Cerebellar cortex (tissue), 1 donor: Measurements from ENCODE around the gene FAM174C.

Source experiments
- DNase-seq: peaks from one replicate; pipeline ENCODE4 v3.0.0-alpha.2; 2015; ENCODE audit warnings: low spot score

FAM174C gene

DNA sequence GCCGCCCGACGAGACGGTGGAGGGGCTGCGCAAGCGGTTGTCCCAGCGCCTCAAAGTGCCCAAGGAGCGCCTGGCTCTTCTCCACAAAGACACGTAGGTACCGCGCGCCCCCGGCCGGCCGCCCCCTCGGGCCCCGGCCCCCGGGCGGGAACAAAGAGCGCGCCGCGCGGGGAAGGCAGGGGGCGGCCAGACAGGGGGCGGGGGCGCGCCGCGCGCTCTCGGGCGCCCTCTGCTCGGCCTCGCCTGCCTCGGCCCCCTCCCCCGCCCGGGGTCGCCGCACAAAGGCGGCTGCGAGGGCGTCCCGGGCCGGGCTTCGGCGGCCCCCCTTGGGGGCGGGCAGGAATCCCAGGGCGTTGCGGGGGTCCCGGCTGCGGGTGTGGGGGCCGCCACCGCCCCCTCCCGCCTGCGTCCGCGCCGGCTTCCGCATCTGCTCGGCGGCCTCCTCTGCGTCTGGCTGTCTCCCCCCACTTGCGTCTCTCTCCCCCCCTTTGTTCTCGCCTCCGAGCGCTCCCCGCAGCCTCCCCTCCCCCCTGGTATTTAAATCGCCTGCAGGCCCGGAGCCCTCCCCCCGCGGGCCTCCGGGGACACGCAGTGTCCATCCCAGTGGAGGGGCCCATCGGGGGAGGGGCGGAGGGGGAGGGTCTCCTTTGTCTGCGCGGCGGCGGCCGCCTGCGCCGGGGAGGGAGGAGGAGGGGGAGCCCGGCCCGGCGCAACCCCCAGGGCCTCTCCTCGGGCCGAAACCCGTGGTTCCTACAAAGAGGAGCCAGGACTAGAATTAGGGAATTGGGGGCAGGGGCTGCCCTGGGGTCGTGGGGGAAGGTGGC, 24.7 kb upstream of the FAM174C start:
- no peak for DNase-seq

DNA sequence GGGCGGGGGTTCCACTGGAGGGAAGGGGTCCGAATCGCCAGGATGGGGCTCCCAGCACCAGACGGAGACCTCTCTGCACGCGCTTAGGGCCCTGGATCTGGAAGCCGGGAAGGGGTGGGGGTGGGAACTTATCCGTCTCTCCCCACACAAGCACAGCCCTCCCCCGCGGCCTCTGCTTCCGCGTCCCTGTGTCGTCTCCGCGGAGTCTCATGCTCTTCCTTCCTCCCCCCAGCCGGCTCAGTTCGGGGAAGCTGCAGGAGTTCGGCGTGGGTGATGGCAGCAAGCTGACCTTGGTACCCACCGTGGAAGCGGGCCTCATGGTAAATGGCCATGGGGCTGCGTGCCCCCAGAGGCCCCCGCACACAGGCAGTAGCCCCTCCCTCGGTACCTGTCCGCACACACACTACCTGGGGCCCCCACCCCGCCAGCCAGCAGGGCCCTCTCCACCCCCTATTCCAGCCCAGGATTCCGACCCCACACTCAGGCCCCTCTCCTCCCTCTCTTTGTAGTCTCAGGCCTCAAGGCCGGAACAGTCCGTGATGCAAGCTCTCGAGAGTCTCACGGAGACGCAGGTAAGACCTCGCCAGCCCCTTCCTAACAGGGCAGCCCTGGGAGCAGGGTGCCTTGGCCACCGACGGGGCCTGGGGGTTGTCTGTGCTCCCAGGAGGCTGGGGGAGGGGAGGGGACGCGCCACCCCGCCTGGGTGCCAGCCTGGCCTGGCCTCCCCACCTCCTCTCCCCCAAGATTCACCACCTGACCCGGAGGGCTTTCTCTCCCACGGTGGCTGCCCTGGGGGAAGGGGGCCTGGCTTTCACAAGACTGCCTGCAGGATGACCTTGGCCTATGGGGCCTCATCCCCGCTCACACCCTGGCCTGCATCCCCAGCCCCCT, 23.8 kb upstream of the FAM174C start:
- peak; percentile 47 for DNase-seq

DNA sequence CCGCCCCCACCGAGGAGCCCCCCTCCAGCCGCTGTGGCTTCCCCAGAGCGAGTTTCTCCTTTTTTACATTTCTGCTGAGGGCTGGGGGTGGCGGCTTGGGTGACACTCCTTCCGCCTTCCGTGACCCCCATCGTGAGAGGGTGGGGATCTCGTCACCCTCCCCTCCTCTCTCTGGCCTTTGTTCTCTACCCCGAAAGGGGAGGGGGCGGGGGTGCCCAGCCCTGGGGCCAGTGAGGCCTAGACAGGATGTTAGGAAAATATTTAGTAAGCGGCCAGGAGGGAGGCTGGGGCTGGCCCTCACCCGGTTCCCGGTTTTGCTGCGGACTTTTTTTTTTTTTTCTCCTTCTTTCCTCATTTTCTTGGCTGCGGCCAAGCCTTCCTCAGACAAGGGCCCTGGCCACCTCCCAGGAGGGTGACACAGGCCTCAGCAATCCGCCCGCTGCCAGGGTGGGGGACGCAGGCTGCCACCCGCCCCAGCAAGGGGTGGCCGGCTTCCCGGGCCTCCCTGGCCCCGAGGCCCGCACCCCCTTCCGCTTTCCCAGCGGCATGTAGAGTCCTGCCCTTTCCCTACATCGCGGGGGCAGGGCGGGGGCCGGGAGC, 23.0 kb upstream of the FAM174C start:
- DNase-seq = no peak

DNA sequence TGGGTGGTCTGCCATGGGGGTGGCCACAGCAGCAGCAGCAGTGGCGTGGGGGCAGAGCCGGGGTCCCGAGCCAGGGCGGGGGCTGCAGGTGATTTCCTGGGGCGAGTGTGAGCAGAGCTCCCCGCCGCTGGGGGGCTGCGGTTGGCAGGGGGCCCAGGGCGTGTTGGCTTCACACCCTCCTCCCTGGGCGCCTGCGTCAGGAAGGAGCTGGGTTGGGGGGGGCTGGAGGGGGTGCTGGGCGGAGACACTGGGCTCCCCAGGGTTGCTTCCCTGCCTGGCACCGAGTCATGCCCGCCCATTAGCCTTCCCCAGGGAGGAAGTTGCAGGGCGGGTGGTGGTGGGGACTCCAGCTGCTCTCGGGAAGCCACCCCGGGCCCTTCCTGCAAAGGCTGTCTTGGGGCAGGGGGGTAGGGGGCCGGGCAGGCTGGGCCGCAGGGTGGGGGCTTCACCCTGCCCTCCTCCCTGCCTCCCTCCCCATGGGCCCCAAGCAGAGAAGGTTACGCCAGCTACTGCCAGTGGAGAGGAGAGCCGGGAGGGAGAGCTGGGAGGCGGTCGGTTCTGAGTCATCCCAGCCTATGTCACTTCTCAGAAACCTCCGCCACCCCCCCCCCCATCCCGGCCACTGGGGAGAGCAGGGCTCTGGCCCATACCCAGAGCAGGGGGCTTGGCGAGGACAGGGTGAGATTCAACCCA, 22.4 kb upstream of the FAM174C start:
- peak; percentile 63 for DNase-seq

DNA sequence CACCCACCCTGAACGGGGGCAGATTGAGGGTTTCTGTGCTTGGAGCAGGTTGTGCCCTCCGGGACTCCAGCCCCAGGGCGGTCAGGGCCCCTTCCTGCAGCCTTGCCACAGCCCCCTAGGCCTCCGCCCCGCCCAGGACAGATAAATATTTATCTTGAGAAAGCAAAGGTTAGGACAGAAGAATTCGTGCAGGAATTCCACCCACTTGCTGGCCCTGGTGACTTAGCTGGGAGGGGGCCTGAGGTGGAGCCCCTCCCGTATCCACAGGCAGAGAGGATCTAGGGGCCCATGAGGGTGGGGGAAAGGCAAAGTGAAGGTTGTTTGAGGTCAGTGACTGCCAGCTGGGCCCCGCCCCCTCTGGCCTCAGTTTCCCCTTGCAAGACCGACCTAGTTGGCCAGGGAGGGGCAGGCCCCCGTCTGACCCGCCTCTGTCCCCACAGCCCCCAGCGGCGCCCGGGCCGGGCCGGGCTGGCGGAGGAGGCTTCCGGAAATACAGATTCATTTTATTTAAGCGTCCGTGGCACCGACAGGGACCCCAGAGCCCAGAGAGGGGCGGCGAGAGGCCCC, 21.7 kb upstream of the FAM174C start:
- DNase-seq = no peak

DNA sequence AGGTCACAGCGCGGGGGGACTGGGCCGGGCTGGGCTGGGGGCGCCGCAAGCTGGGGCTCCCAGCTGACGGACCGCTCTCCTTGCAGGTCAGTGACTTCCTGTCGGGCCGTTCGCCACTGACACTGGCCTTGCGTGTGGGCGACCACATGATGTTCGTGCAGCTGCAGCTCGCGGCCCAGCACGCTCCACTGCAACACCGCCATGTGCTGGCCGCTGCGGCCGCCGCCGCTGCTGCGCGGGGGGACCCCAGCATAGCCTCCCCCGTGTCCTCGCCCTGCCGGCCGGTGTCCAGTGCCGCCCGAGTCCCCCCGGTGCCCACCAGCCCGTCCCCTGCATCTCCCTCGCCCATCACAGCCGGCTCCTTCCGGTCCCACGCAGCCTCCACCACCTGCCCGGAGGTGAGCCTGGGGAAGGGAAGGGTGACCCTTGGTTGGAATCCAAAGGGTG, 21.2 kb upstream of the FAM174C start:
- no peak for DNase-seq

DNA sequence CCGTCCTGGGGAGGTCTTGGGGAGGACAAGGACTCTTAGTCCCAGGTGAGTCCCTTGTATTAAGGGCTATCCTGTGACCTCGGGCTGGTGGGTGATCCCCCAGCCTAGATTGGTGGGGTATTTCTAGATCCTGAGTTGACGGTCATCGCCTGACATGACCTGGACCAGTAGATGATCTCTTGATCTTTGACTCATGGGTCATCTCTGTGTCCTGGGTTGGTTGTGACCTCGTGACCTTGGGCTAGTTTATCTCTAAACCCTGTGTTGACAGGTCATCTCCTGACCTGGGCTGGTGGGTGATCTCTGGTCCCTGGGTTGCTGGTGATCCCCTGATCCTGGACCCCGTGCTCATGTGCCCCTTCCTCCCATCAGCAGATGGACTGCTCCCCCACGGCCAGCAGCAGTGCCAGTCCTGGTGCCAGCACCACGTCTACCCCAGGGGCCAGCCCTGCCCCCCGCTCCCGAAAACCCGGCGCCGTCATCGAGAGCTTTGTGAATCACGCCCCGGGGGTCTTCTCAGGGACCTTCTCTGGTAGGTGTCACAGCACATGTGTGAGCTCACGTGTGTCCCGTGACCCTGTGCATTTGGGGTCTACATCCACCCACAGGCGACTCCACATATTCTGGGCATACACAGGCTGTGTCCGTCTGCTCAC, 20.7 kb upstream of the FAM174C start:
- no peak for DNase-seq

DNA sequence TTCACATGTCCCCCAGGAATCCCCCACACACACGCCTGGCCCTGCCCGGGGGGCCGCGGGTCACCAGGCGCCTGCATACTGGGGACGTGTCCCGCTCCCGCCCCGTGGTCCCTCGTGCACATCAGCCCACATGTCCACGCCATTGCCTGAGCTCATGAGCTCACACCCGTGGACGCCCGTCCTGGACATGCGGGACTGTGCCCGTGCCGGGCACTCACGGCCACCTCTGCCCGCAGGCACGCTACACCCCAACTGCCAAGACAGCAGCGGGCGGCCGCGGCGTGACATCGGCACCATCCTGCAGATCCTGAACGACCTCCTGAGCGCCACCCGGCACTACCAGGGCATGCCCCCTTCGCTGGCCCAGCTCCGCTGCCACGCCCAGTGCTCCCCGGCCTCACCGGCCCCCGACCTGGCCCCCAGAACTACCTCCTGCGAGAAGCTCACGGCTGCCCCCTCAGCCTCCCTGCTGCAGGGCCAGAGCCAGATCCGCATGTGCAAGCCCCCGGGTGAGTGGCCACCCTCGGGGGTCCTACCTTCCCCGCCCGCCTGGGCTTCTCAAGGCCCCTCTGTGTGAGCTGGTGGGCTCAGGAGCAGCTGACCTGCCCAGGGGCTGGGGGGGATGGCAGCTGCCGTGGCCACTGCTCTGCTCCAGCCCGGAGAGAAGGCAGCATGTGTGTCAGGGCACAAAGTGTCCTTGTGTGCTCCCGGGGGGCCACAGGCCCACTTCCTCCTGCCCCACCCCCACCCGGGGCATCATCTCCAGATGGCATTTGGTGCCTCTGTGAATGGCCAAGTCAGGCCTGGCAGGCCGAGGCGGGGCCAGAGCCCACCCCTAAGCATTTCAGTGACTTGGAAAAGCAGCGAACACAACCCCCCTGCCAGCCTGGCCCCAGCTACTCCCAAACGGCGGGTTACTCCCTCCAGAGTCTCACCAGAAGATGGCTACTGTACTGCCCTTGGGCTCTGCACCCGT, 19.9 kb upstream of the FAM174C start:
- DNase-seq = no peak

DNA sequence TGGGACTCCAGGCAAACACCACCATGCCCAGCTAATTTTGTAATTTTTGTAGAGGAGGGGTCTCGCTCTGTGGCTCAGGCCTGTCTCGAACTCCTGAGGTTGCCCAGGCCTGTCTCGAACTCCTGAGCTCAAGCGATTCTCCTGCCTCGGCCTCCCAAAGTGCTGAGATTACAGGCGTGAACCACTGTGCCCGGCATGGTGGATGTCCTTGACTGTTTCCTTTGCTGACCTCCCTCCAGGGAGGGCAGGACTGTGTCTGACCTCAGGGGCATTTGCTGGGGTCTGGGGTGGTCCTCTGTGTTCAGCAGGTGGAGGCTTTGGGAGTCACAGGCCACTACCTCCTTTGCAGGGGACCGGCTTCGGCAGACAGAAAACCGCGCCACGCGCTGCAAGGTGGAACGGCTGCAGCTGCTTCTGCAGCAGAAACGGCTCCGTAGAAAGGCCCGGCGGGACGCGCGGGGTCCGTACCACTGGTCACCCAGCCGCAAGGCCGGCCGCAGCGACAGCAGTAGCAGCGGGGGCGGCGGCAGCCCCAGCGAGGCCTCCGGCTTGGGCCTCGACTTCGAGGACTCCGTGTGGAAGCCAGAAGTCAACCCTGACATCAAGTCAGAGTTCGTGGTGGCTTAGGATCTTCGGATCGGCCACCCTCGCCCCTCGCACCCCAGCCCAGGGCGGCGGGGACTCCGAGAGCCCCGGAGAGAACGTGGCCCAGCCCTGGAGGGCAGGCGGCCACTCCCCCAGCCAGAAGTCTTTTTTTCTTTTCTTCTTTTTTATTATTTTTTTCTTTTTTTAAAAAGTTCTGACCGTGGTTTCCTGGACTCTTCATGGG, 18.5 kb upstream of the FAM174C start:
- DNase-seq = no peak

DNA sequence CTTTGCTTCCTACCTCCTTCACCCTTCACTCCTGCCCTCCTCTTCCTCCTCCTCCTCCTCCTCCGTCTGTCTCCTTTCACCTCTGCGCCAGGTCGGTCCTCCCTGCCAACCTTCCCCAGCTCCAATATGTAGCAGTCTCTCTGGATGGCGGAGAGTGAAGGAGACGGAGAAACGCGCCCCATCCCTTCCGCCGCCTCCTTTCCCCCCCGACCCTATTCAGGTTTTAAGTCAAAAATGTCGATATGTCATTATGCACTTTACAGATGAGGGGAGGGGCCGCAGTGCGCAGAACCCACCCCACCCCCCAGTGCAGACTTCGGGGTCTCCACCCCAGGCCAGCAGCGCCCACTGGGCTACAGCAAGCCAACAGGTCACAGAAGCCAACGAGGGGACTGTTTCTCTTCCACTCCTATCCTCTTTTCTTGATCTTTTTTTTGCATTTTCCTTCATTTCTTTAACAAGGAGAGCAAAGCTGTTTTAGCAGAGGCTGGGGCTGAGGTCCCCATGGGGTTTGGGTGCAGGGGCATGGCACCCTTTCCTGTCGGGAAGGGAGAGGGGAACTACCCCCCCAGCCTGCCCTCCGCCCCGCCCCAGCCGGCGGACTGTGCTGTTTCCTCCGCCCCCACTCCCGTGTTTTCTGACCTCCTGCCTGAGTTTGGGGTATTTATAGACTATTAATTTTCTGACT, 17.7 kb upstream of the FAM174C start:
- DNase-seq = no peak

DNA sequence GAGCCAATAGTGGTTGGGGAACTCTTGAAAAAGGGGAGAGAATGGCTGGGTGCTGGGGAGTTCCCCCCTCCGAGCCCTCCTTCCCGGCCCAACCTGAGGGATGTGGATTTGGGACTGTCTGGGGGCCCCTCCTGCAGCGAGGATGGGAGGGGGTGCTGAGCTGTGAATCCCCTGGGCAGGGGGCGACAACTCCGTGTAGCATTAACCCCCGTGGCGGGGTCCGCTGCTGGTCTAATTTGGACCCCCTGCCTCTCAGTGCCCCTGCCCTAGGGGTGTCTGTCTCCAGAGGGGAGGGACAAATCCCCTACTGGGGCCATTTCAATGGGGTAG, 17.2 kb upstream of the FAM174C start:
- no peak for DNase-seq

DNA sequence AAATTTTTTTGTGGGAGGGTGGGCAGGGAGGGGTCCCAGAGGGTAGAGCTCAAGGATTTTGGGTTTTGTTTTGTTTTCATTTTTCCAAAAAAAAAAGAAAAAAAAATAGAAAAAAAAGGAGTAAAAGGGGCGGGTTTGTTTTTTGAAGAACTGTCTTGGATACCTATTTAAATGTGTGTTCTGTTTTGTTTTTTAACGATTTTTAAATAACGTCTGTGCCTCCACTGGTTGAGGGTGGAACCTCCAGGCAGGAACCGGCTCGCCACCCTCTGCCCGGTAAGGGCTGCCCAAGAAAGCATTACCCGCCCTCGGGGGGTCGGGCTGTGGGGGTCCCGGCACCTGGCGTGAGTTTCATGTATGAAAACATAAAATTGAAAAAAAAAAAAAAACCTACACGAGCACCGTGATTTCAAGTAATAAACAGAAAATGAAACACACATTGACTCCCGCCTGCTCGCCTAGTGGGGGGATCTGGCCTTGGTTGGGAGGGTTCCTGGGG, 16.6 kb upstream of the FAM174C start:
- no peak for DNase-seq

DNA sequence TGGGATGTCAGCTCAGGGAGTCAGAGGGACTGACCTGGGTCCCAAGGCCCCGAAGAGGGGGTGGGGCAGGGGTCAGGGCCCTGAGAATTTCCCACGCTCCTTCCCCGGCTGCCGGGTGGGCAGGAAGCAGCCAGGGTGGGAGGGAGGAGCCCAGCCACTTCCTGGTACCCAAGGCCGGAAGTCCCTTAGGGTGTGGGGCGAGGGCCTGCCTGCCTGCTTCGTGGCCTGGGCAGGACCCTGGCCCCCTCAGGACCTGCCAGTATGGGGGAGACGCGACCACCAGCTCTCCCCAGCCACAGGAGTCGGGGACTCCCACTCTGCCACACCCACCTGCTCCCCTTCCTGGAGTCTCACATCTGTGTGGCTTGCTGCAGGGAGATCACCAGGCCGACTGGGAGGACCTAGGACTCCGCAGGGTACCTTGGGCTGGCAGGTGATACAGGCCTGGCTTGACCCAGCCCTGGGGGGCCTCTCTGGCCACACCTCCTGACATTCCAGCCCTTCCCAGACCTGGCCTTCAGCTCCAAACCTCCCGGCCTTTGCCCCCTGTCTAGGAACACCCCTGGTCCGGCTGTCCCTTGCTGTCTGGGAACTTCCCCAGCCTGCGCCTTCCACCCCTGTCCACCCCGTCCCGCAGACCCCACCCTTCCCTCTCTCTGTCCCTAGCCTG, 16.0 kb upstream of the FAM174C start:
- peak; percentile 72 for DNase-seq

DNA sequence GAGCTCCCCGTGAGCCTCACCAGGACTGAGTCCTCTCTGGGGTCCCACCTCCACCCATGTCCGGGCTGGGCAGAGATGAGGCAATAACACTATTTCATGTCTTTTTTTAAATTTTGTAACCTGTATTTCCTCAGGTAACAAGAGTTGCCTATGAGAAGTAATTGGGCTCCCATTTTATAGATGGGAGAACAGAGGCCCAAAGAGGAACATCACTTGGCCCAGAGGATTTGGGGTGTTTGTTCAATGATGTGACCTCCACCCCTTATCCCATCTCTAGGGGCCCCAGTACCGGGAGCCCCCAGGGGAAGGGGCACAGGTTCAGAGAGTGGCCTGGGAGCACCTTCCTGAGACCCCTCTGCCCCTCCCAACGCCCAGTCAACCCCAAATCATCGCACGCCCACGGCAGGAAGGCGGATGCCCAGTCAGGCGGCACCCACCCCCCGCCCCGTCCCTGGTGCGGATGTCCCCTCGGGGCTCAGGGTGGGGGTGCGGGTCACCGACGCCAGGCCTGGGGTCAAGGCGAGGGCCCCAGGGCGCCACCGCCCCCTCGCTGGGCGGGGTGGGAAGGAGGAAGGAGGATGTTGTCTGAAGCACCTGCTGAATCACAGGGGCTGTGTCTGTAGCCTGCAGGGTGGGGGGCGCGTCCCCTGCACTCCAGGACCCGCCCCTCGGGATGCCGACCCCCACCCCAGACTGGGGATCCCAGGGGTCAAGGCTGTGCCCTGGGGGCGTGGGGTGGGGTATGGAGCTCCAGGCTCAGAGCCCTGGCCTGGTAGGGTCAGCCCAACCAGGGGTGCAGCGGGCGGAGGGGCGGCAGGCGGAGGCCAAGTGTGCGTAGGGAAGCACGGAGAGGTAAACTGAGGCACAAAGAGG, 15.2 kb upstream of the FAM174C start:
- peak; percentile 34 for DNase-seq

DNA sequence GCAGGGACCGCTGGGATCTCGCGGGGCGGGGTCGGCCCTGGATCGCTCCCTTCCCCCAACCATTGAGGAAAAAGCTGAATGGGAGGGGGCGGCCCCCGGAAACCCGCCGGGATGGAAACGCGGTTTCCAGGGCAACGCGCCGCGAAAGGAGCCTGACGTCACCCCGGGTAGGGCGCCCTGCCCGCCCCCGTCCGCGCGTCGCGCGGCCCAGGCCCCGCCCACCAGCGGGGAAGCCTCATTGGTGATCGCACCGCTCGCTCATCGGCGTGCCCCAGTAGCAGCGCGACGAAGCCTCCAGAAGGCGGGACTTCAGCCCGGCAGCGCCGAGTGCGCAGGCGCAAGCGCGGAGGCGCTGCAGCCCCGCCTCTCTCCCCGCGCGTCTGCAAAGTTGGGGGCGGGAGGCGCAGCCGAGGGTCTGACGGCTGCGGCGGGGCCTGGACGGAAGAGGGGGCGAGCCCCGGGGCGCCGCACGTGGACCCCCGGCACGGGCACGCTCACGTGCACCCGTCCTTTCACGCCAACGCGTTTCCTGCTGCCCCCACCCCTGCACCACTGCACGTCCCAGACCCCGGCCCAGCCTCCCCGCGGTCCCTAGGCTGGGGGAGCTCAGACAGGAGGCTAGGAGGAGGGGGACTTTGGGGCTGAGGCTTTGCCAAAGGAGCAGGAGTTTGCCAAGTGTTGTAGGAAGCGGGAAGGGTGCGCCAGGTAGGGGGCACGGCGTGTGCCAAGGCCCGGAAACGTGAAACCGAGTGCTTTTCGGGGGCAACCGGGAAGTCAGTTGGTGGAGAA, 14.4 kb upstream of the FAM174C start:
- peak; percentile 94 for DNase-seq

DNA sequence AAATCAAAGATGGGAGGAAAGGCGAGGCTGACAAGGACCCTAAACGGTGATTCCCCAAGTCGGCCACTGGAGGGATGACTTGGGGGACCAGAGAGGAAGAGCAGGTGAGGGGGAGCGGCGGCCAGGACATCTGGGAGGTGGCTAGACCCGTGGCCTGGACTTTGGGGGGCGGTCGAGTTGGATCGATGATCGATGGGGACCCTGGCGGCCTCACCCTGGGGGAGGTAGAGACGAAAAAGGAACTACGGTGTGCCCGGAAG, 13.9 kb upstream of the FAM174C start:
- DNase-seq = peak; percentile 65
